Fibroblast of villous mesenchyme (primary cell): ENCODE results near the gene S100A2. TPM values are rescaled to one million over a fixed set of nuclear protein-coding genes. Genes with fewer than 3 reads are reported as not detected.
"Not testable (repeated sequence)": the region's sequence is repeated elsewhere in the genome, so short reads cannot be mapped to it uniquely, and the experiment has no call there.

Source experiments
- DNase-seq: peaks from one replicate; pipeline ENCODE4 v3.0.0-alpha.2; 2010; ENCODE audit warnings: low read depth
- H3K4me3 ChIP-seq: 2 replicates; pipeline ENCODE4 v1.5.1; 2011; ENCODE audit warnings: low read depth, mild to moderate bottlenecking, low read length
- CTCF ChIP-seq: IDR thresholded peaks from 2 replicates; pipeline ENCODE4 v1.5.1; 2012; ENCODE audit warnings: low read depth, mild to moderate bottlenecking, low read length; ENCODE audit not compliant: insufficient read depth
- total RNA-seq: library from RNA; depleted of rRNA; stranded (reverse); fragments of >200 nt; gene quantifications from 2 replicates; pipeline ENCODE4 v1.2.3, GENCODE V29; 2012

Gene S100A2
- total RNA-seq, 1 donor, result 2.2 TPM

- TF ChIP-seq CTCF, result no peak
- no peak overlapping the region for H3K4me3 ChIP-seq
- DNase-seq, result no peak
Measured at GRCh38 chr1:153520818-153521476, 44.7 kb downstream of the S100A2 start.

- DNase-seq, H3K4me3 ChIP-seq: not testable (repeated sequence)
Measured at GRCh38 chr1:153520137-153520691, 45.4 kb downstream of the S100A2 start.

- TF ChIP-seq CTCF, result no peak
- H3K4me3 ChIP-seq, result no peak overlapping the region
- no peak for DNase-seq
Measured at GRCh38 chr1:153519242-153519641, 46.4 kb downstream of the S100A2 start.

GRCh38 chr1:153515504-153516394 is 49.9 kb downstream of the S100A2 start:
- no peak for TF ChIP-seq CTCF
- H3K4me3 ChIP-seq, result no peak overlapping the region
- no peak for DNase-seq

- no peak for DNase-seq
- TF ChIP-seq CTCF, result no peak
- H3K4me3 ChIP-seq, result no peak overlapping the region
Measured at GRCh38 chr1:153513666-153514065, 52.0 kb downstream of the S100A2 start.

- no peak overlapping the region for H3K4me3 ChIP-seq
- TF ChIP-seq CTCF, result no peak
- no peak for DNase-seq
Measured at GRCh38 chr1:153513023-153513422, 52.6 kb downstream of the S100A2 start.

Other genes starting within 250 kb of the S100A2 start
- not detected in 2 replicates for gene PGLYRP4, start 217.0 kb downstream of the S100A2 start, total RNA-seq
- gene S100A9, start 208.0 kb downstream of the S100A2 start, total RNA-seq, result not detected in 2 replicates
- gene S100A12, start 190.2 kb downstream of the S100A2 start, total RNA-seq, result not detected in 2 replicates
- not detected in 2 replicates for gene S100A8, start 174.8 kb downstream of the S100A2 start, total RNA-seq
- not detected in 2 replicates for gene S100A7A, start 149.3 kb downstream of the S100A2 start, total RNA-seq
- gene S100A7, start 105.2 kb downstream of the S100A2 start, total RNA-seq, result not detected in 2 replicates
- gene S100A6, start 29.9 kb downstream of the S100A2 start, total RNA-seq, result 1,018 and 1,040 TPM in 2 replicates
- 0.32 TPM in 1 of 2 replicates, not detected in the other for gene S100A5, start 24.9 kb downstream of the S100A2 start, total RNA-seq
- 165 and 507 TPM in 2 replicates for gene S100A4, start 20.0 kb downstream of the S100A2 start, total RNA-seq
- 18.0 and 20.3 TPM in 2 replicates for gene S100A3, start 16.6 kb downstream of the S100A2 start, total RNA-seq
- 159 and 206 TPM in 2 replicates for gene S100A16, start 47.3 kb upstream of the S100A2 start, total RNA-seq
- not detected in 2 replicates for gene S100A14, start 50.5 kb upstream of the S100A2 start, total RNA-seq
- 160 and 178 TPM in 2 replicates for gene S100A13, start 61.7 kb upstream of the S100A2 start, total RNA-seq
- not detected in 2 replicates for gene S100A1, start 62.6 kb upstream of the S100A2 start, total RNA-seq
- gene CHTOP, start 68.2 kb upstream of the S100A2 start, total RNA-seq, result 41.9 and 47.9 TPM in 2 replicates
- 55.7 and 66.1 TPM in 2 replicates for gene SNAPIN, start 92.9 kb upstream of the S100A2 start, total RNA-seq
- gene ILF2, start 105.1 kb upstream of the S100A2 start, total RNA-seq, result 149 and 213 TPM in 2 replicates
- gene NPR1, start 112.8 kb upstream of the S100A2 start, total RNA-seq, result 1.6 and 3.9 TPM in 2 replicates
- 37.0 and 51.4 TPM in 2 replicates for gene INTS3, start 162.2 kb upstream of the S100A2 start, total RNA-seq
- gene SLC27A3, start 209.6 kb upstream of the S100A2 start, total RNA-seq, result 6.9 and 14.8 TPM in 2 replicates